GM10248 (cell line): ENCODE results near the gene ERN2.

Experiments used
- CTCF ChIA-PET: fragments of 300-600 bp; sonication (Branson Sonifier 250); formaldehyde crosslinking; extraction: SDS; loops from one replicate; lab custom pipeline; 2021; ENCODE audit warnings: antibody characterized with exemption; lab: Yijun Ruan, JAX
- POLR2A ChIA-PET: fragments of 350-650 bp; sonication (Branson Sonifier 250); formaldehyde crosslinking; extraction: SDS; loops from one replicate; lab custom pipeline; 2020; ENCODE audit warnings: antibody characterized with exemption; lab: Yijun Ruan, JAX
- DNase-seq: peaks from one replicate; pipeline ENCODE4 v3.0.0; 2012; ENCODE audit errors: extremely low spot score
- CTCF ChIP-seq: IDR thresholded peaks from 2 replicates; pipeline ENCODE4 v1.5.1; 2012; ENCODE audit warnings: mild to moderate bottlenecking, low read depth; ENCODE audit errors: extremely low read depth, missing control alignments, control extremely low read depth

ERN2 gene

GRCh38 chr16:23694644-23695373, 18.2 kb downstream of the ERN2 start:
- POLR2A ChIA-PET = no interaction called here
- DNase-seq = no peak
- CTCF ChIA-PET = interaction anchor here (1.0 to 1.8 kb wide), 3 partner anchors 14 to 31 kb away, joined by 3 to 7 read pairs (median 4); partner anchors contain the start of gene PLK1
- no peak for TF ChIP-seq CTCF

- no peak for DNase-seq
- no peak for TF ChIP-seq CTCF
- CTCF ChIA-PET = interaction anchor here (1.0 to 2.8 kb wide), 4 partner anchors 10 to 32 kb away, joined by 3 to 11 read pairs (median 6); partner anchors contain the start of gene PLK1
- POLR2A ChIA-PET = no interaction called here
Measured at GRCh38 chr16:23694265-23694643, 18.8 kb downstream of the ERN2 start.

- CTCF ChIA-PET = interaction anchor here (1.0 to 2.8 kb wide), 2 partner anchors 8 to 26 kb away, joined by 3 to 11 read pairs; no protein-coding TSS in a partner anchor
Measured at GRCh38 chr16:23692190-23692837, 20.7 kb downstream of the ERN2 start.

GRCh38 chr16:23691483-23692189, 21.4 kb downstream of the ERN2 start:
- ChIA-PET CTCF (interaction anchor here (2.8 kb wide), 1 partner anchor 8 kb away, joined by 11 read pairs; no protein-coding TSS in a partner anchor), POLR2A (interaction anchor here (0.6 kb wide), 1 partner anchor 150 kb away, joined by 3 read pairs; no protein-coding TSS in a partner anchor)
- DNase-seq = no peak

More at GRCh38 chr16:23692190-23692837, 20.7 kb downstream of the ERN2 start:
- DNase-seq = no peak
- POLR2A ChIA-PET = no interaction called here
- TF ChIP-seq CTCF = no peak

GRCh38 chr16:23690771-23691482, 22.1 kb downstream of the ERN2 start:
- POLR2A ChIA-PET = interaction anchor here (0.6 kb wide), 1 partner anchor 150 kb away, joined by 3 read pairs; no protein-coding TSS in a partner anchor
- no peak for TF ChIP-seq CTCF
- CTCF ChIA-PET = no interaction called here

More at GRCh38 chr16:23691483-23692189, 21.4 kb downstream of the ERN2 start:
- no peak for TF ChIP-seq CTCF

More at GRCh38 chr16:23690771-23691482, 22.1 kb downstream of the ERN2 start:
- no peak for DNase-seq
